NAMALWA (cell line): ENCODE results near the gene RILPL1.
A peak's percentile ranks its signal among the peaks of the same experiment; 100 is the strongest.
"Not testable (repeated sequence)": the region's sequence is repeated elsewhere in the genome, so short reads cannot be mapped to it uniquely, and the experiment has no call there.

Source experiments
- DNase-seq: peaks from one replicate; pipeline ENCODE4 v3.0.0-alpha.2; 2015; ENCODE audit warnings: low spot score

The RILPL1 gene

DNA sequence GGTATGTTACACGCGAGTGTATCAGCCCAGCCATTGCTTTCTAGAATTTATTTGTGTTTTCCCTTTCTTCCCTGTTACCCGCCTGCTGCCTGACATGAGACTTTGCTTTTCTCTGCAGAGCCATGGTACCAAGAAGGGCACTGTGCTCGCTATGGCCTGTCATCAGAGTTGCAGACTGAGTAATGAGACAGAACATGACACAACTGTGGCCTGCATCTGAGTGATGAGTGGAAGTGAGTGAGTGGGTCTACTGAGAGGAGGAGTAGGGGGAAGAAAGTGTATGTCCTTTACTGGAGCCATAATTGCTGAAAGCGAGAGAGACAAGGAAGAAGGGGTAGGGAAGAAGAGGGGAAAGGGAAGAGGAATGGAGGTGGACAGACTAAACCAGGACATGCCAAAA, 2.9 kb downstream of the RILPL1 start:
- DNase-seq: no peak

DNA sequence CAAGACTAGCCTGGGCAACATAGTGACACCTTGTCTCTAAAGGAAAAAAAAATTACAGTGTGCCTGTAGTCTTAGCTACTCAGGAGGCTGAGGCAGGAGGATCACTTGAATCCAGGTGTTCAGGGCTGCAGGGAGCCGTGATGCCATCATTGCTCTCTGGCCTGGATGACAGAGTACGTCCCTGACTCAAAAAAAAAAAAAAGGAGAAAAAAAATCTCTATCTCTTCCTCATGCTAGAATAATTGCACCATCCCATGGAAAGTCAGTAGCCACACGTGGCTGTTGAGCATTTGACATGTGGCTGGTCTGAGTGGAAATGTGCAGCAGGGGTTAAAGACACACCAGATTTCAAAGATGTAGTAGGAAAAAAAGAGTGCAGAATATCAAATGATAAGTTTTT, 3.8 kb downstream of the RILPL1 start:
- DNase-seq: no peak

DNA sequence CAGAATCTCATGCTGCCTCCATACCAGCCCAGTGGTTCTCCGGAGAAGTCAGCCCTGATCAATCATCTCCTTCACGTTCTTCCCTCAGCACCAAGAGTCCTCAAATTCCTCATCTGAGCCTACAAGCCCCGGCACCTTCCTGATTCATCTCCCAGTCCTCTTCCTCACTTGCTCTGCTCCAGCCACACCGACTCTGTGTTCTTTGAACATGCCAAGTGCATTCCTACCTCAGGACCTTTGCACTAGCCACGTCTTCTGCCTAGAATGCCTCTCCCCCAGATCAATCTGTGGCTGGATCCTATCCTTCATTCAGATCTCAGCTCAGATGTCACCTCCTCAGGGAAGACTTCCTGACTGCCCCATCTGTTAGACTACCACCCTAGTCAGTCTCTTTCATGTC, 4.7 kb downstream of the RILPL1 start:
- no peak for DNase-seq

DNA sequence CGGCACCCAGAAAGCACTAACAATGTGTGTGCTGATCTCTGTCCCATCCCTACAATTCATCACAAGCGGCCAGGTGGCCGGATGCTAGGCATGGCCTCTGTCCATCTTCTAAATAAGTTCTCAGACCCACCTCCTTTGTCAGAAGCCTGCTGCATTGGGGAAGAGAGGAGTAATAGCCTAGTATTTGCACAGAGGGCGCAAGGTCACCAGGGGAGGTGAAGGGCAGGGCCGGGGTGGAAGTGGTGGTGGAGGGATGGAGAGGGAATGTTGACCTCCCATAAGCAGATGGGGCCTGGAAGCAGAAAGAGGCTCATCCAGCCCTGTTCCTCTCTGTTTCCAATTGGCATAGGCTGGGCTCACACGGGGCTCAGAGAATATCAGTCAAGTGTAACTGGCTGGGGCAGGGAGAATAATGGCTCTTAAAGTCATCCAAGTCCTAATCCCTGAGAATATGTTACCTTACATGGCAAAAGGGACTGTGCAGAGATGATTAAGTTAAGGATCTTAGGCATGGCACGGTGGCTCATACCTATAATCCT, 6.9 kb downstream of the RILPL1 start:
- no peak for DNase-seq

DNA sequence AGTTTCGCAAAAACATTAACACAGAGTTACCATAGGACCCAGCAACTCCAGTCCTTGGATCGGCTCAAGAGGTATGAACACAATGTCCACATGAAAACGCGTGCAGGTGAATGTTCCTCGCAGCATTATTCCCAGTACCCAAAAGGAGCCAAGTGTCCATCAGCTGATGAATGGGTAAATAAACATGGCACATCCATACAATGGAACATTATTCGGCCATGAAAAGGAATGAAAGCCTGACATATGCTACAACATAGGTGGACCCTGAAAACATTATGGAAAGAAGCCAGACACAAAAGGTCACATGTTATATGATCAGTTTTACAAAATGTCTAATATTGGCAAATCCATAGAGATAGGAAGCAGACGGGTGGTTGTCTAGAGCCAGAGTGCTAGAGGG, 9.1 kb downstream of the RILPL1 start:
- DNase-seq: no peak

DNA sequence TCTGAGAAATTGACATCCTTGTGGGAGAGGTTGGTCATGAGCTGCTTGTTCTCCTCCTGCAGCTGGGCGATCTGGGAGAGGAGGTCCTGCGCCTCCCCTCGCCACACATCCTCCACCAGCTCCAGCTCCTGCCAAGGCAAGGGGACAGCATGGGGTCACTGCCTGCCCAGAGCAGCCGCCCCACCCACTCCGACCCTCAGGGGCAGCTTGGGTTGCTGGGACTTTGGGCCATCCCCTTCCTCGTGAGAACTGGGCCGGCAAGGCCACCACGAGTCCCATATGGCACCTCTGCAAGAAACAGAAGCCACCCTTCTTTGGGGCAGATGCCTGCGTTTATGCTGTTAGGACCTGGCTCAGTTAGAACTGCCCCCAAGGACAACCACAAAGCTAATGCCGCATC, 10.0 kb downstream of the RILPL1 start:
- no peak for DNase-seq

DNA sequence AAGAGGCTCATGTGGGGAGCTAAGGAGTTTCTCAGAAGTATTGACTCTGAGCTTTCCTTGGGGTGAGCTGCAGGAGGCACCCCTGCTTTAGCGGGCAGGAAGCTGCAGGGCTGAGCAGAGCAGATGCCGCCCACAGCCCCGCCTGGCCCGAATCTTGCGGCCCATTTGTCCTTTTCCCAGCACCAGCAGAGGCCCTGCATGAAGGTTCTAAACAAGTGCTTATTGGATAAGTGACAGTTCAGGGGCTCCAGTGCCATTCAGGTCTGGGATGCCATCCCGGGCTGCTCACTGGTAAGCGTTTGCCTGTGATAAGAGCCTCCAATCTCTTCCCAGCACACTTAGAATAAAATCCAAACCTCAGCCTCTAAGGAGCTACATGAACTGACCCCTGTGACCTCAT, 11.4 kb downstream of the RILPL1 start:
- no peak for DNase-seq

DNA sequence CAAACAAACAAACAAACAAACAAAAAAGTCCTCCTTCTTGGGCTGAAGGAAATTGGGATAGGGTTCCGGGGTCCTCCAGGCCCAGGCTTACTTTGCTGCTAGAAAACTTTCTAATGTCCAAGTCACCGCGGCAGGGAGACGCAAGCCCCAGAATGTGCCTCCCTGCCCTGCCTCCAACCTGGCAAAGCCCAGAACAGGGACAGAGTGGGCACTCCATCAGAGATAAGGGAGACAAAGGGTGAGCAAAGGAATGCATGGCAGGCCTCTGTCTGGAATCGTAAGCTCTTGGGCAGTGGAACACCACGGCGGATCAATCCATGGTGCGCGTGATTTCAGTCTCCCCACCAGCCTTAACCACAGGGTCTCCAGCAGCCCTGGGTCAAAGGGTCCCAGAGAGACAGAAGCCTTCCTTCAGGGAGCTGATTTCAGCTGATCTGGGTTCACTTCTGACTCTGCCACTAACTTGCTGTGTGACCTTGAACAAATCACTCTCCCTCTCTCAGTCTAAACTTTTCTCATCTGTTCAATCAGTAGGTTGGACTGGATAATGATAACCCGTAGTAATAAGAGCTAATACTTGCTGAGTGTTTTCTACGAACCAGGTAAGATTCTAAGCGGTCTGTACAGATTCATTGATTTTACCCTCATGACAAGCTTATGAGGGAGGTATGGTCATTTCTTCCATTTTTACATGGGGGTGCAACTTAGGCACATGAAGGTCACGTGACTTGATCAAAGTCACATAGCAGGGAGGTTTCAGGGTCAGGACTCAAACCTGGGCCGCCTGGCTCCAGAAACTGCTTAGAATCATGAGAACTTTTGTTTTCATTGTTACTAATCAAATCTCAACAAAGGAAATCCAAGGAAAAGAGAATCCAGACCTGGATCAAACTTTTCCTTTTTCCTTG, 12.7 kb downstream of the RILPL1 start:
- no peak for DNase-seq

DNA sequence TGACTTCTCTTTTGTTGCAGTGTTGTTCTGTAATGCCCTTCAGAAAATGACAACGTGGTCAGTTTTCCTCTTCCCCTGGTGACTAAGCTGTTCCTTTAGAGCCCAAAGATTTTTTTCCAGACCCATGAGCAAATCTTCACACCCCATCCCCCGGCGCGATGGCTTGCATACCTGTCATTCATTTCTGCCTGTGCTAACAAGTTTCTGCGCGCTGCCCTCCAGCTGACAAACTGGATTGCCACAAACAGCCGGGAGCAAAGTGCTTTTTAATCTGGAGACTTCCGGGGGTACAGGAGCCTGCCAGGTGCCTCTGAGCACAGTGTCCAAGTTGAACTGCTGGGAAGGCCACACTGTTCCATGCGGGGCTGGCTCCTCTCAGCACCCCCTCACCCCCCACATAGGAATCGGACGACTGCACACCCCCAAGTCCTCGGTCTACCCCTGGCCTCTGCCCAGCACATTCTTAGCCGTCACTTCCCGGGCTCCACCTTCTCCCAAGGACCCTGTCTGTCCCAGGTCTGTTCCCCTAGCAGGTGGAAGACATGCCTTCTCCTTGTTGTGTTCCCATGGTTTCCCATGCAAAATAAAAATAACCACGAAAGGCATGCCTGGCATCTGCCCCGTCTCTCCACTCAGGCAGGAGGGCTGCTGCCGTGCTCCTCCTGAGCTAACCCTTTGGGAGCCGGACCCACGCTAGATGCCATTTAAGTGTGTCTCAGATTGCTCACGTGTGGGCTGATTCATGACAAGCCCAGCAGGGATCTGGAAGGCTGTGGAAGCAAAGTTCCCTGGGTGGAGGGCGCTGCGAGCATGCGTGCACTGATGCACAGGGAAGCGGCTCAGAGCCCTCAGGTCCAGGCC, 14.1 kb downstream of the RILPL1 start:
- DNase-seq: no peak

DNA sequence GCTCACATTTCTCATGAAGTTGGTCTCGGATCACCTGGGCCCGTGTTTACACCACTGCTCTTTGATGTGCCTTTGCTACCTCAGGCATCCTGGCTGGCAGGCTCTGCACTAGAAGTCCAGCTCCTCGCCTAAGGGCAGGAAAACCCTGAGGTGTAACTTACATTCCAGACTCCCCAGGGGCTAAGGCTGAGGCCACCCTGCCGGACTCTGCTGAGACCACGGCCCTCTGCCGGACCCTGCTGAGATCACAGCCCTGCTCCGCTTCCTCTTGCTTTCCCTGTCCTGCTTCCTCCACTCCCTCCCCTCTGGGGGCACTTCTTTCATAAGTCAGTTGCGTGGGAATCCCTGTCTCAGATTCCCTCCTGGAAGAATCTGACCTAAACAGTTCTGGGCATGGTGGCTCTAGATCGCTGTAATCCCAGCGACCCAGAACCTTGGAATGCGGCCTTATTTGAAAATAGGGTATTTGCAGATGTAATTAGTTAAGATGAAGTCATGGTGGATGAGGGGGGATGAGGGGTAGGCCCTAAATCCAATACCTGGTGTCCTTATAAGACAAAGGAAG, 17.2 kb downstream of the RILPL1 start:
- DNase-seq: no peak

DNA sequence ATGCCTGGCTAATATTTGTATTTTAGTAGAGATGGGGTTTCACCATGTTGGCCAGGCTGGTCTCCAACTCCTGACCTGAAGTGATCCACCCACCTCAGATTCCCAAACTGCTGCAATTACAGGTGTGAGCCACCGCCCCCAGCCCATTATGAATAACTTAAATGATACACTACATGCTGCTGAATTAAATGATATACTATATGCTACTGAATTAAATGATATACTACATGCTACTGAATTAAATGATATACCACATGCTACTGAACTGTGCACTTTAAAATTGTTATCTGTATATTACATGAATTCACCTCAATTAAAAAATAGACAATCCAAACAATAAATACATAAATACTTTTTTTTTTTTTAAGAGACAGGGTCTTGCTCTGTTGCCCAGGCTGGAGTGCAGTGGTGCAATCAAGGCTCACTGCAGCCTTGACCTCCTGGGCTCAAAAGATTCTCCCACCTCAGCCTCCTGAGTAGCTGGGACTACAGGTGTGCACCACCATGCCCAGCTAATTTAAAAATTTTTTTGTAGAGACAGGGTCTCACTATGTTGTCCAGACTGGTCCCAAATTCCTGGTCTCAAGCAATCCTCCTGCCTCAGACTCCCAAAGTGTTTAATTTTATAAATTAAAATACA, 18.8 kb downstream of the RILPL1 start:
- not testable (repeated sequence) for DNase-seq

DNA sequence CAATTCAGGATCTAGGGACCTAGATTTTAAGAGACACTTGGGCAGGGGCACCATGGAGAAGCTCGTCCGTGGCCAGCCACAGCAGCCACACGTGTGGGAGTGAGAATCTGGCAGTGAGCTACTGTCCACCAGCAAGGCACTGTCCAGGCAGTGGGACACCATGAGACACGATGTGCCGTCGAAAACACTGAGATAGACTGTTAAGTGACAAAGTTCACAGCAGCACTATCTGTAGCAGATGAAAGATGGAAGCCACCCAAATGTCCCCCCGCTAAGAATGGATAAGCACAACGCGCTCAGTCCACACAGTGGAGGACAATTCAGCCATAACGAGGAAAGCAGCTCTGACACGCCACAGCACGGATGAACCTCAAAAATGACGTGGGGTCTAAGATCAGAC, 19.7 kb downstream of the RILPL1 start:
- no peak for DNase-seq

DNA sequence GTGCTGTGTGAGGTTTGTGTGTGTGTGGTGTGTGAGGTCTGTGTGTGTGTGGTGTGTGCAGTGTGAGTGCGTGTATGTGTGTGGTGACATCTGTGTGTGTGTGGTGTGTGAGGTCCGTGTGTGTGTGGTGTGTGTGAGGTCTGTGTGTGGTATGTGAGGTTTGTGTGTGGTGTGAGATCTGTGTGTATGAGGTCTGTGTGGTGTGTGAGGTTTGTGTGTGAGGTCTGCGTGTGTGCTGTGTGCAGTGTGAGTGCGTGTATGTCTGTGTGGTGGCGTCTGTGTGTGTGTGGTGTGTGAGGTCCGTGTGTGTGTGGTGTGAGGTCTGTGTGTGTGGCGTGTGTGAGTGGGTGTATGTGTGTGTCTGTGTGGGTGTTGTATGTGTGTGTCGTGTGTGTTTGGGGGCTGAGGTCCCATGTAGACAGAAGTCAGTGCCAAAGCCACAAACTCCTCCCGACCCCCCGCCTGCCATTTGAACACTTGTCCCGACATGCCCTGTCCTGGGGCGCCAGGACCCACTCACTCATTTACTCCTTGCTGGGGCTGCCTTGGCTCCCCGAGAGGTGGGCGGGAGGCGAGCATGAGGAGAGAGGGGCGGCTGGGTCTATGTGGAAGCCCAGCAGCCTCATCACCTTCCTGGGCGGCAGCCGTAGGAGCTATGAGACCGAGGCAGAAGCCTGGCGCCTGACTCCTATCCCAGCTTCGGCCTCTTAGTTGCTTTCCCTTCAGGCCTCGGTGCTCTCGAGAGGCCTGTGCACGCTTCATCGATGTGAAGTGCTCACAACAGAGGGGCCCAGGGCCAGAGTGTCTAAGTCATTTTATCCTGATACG, 20.5 kb downstream of the RILPL1 start:
- DNase-seq: peak; percentile 18

DNA sequence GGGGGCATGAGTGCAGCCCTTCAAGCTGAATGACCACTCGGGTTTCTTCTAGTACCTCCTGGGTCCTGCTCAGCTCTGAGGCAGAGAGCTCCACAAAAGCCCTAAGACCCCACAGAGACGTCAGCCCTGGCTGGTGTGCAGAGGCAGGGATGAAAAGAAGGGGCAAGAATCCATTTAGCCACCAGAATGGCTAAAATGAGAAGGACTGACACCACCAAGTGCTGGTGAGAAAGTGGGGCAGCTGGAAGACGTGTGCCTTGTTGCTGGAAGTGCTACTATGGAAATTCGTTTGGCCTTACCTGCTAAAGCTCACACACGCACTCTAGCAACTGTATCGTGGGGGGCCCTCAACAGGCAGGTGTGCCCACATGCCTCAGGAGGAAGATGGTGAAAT, 26.7 kb downstream of the RILPL1 start:
- DNase-seq: no peak

DNA sequence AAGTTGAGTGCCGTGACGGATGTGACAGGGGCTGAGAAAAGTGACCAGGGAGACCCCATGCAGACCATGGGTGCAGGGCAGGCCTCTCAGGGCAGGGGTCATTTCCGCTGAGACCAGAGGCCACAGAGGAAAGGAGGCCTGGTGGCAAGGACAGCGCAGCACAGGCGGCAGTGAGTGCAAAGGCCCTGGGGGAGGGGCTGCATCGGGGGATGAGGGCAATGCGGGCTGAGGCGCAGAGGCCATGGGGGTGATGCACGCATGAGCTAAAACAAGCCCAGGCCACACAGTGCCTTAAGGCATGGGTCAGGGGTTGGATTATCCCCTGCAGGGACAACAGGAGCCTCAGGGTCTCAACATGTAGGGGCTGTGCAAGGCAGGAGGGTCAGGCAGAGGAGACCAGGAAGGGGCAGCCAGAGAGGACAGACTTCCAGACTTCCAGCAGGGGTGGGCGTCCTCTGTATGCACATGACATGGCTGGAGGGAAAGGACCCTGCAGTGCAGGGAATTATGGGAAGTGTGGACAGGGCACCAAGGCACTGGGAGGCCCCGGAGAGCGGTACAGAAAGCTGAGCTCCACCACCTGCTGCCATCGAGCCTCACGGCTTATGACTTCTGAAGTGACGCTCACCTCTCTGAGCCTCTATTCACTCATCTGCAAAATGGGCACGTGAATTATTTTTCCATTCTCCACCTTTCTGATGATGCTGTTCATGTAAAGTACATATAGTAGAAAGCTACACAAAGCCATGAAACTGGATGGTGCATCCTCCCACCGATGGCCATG, 27.3 kb downstream of the RILPL1 start:
- no peak for DNase-seq

DNA sequence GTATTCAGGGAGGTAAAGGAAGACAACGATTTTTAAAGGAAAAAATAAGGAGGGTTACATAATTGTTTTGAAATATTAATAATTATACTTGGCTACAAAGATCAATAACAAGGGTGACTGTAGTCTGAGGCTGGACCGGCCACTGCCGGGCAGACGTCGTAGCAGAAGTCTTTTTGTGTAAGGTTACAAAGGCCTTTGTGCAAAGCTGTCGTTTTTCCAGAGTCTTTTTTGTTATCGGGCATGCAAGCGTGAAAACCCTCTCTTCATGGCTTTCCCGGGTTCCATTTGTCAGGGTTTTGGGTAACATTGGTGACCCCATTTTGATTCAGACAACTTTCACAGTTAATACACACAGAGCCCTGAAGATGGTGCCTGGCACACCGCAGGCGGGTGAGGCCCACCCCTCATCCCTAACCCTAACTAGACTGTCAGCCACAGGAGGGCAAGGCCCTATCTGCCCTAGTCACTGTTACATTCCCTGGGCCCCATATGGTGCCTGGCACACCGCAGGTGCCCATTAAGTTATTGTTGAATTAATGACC, 31.3 kb downstream of the RILPL1 start:
- DNase-seq: no peak

DNA sequence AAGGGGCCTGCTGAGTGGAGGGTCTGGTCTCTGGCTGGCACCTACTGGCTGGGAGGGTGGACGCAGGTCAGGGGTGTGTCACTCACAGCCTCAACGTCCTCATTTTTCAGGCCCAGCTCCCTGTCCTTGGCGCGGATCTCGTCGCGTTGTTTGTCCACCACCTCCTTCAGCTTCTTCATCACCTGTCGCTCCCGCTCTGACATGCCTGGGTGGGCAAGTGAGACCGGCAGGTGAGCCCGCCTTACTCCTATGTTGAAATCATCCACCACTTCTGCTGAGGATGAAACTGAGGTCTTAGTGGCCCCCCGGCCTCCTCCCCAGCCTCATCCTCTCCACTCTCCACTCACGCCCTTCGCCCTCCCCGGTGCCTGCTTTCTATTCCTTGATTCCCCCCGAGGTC, 34.2 kb downstream of the RILPL1 start:
- DNase-seq: no peak

DNA sequence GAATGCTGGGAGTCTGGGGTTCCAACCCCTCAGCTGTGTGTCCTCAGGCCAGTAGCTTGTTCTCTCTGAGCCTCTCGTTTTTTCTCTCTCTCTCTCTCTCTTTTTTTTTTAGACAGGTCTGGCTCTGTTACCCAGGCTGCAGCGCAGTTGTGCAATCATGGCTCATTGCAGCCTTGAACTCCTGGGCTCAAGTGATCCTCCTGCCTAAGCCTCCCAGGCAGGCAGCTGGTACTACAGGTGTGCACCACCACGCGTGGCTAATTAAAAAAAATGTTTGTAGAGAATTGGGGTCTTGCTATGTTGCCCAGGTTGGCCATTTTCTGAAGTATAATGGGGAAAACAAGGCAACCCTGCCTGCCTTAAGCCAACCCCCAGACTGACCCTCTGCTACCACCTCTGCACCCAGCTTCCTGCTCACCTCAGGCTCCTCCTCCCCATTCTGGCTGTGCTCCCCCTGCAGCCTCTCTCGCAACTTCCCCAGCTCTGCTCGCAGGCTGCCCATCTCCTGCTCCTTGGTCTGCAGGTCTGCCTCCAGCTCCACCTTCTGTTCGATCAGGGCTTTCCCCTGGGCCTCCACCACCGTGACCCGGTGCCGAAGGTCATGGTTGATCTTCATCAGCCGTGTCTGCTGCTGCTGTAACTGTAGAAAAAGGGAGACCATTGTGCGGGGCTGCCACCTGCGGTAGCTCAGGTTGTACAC, 35.2 kb downstream of the RILPL1 start:
- DNase-seq: no peak

DNA sequence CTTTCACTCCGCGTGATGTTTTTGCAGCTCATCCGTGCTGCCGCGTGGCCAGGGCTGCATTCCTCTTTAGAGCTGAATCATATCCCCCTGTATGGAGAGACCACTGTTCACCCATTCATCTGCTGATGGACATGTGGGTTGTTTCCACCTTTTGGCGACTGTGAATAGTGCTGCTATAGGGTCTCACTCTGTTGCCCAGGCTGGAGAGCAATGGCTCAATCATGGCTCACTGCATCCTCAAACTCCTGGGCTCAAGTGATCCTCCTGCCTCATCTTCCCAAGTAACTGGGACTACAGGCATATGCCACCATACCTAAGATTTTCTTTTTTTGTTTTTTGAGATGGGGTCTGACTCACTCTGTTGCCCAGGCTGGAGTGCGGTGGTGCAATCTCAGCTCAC, 36.5 kb downstream of the RILPL1 start:
- no peak for DNase-seq
